Tibial nerve (tissue), 4 donors: ENCODE results near the gene FLNA. TPM values are rescaled to one million over a fixed set of nuclear protein-coding genes. Genes with fewer than 3 reads are reported as not detected.
"Not testable (repeated sequence)": the region's sequence is repeated elsewhere in the genome, so short reads cannot be mapped to it uniquely, and the experiment has no call there.

ENCODE experiments used
- DNase-seq, 2 donors: peaks; one replicate each; pipeline ENCODE4 v3.0.0-alpha.2; 2019; ENCODE audit warnings: low spot score in 2 of 2
- H3K27ac ChIP-seq, 4 donors: fragments of 200-600 bp; sonication (generic) in 3 of 4; one replicate each; pipeline ENCODE4 v1.5.1; 2017 to 2019; ENCODE audit warnings: mild to moderate bottlenecking in 1 of 4
- H3K27me3 ChIP-seq, 2 donors: fragments of 200-600 bp; sonication (generic) in 1 of 2; one replicate each; pipeline versions ENCODE4 v1.5.1 to v1.6.0; 2017 to 2019
- H3K36me3 ChIP-seq, 3 donors: fragments of 200-600 bp; sonication (generic); one replicate each; pipeline ENCODE4 v1.5.1; 2018 to 2019
- H3K4me1 ChIP-seq, 4 donors: fragments of 200-600 bp; sonication (generic) in 3 of 4; one replicate each; pipeline ENCODE4 v1.5.1; 2017 to 2019
- H3K4me3 ChIP-seq, 4 donors: fragments of 200-600 bp; sonication (generic) in 3 of 4; one replicate each; pipeline ENCODE4 v1.5.1; 2017 to 2019; ENCODE audit warnings: mild to moderate bottlenecking in 1 of 4, moderate library complexity in 1 of 4
- H3K9me3 ChIP-seq, 4 donors: fragments of 200-600 bp; sonication (generic) in 3 of 4; one replicate each; pipeline ENCODE4 v1.5.1; 2017 to 2019
- EP300 ChIP-seq, 2 donors: sonication (generic); formaldehyde crosslinking; IDR thresholded peaks; one replicate each; pipeline ENCODE4 v1.6.1; 2017; ENCODE audit warnings: antibody characterized with exemption in 2 of 2, mild to moderate bottlenecking in 1 of 2
- POLR2A ChIP-seq, 2 donors: fragments of 450-650 bp; IDR thresholded peaks; one replicate each; pipeline ENCODE4 v1.6.1; 2017; ENCODE audit warnings: antibody characterized with exemption in 2 of 2, mild to moderate bottlenecking in 2 of 2, moderate library complexity in 2 of 2
- WGBS, 2 donors: methylation state at CpG; one replicate each; pipeline ENCODE4 v1.1.5; 2018; 5-methylcytosine and 5-hydroxymethylcytosine counted together
- total RNA-seq, 4 donors: library from RNA; depleted of rRNA; stranded (reverse); fragments of >200 nt; gene quantifications; one replicate each; pipeline ENCODE4 v1.1.0, GENCODE V29; 2016
- TF ChIP-seq, protein P1 (sequence below), 5 experiments: fragments of 200-600 bp in 3 of 5; fragments of 450-650 bp in 2 of 5; sonication (generic) in 3 of 5; IDR thresholded peaks; one replicate each; pipeline ENCODE4 v1.5.1; 2016 to 2019; ENCODE audit warnings: antibody characterized with exemption in 5 of 5, mild to moderate bottlenecking in 3 of 5, moderate library complexity in 2 of 5

FLNA gene
- total RNA-seq, 4 donors from 2014 or later: 995 to 1,349 (median 1,139) TPM

DNA sequence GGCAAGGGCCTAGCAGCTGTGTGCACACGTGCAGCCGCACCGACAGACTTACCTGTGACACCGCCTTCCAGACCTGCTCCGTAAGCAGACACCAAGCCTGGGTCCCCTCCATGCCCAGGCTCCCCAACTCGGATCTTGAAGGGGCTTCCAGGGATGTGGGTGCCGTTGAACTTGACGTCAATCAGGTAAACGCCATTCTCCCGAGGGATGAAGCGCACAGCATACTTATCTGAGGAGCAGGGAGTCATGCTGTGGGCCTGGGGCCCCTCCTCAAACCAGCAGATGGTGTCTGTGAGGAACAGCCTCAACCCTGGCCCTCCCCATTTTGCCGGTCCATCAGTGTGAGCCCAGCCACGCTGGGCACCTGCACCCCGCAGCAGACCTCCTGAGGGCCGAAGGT lies 24.5 kb downstream of the FLNA start:
- 60 to 85% methylated on average over 4 to 14 of the region's 15 CpGs for WGBS, 2 donors
- no peak overlapping the region for H3K27ac ChIP-seq

DNA sequence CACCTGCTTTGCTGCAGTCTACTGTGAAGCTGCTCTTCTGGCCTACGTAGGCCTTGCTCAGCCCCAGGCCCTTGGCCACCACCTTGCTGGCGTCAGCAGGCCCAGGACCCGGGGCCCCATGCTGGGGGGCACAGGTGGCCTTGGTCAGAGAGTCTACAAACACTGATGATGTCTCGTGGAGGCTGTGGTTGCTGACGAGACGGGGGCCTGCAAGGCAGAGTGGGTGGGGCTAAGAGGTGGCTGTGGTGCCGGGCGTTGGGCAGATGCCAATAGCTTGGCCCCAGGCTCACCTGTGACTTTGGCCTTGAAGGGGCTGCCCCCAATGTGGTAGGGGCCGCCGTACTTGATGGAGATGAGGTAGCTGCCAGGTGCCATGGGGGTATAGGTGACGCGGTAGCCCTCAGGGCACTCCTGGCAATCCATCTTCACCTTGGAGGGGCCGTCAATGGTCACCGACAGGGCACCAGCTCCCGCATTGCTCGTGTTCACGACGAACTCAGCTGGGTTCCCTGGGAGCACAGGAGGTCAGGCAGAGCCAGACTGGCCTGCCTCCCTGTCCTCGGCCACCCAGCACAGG lies 25.0 kb downstream of the FLNA start:
- Histone ChIP-seq H3K36me3 (peaks cover 0 to 64% (median 5%) of the 10 kb centered on the region in 3 donors), H3K4me3 (no peak overlapping the region), H3K4me1 (no peaks in the 10 kb centered on the region), H3K27me3 (no peaks in the 10 kb centered on the region), H3K27ac (no peak overlapping the region), H3K9me3 (no peaks in the 10 kb centered on the region)
- DNase-seq: no peak
- WGBS, 2 donors: 77% methylated on average over 13 of the region's 19 CpGs; no CpG with 5 or more reads in 1 of the 2 donors
- TF ChIP-seq EP300 (IDR thresholded peaks at IDR 0.05) (no peak), POLR2A (IDR thresholded peaks at IDR 0.05) (no peak)

More for the DNA sequence above, 24.5 kb downstream of the FLNA start:
- H3K4me1 ChIP-seq: no peaks in the 10 kb centered on the region
- TF ChIP-seq, protein P1, sequence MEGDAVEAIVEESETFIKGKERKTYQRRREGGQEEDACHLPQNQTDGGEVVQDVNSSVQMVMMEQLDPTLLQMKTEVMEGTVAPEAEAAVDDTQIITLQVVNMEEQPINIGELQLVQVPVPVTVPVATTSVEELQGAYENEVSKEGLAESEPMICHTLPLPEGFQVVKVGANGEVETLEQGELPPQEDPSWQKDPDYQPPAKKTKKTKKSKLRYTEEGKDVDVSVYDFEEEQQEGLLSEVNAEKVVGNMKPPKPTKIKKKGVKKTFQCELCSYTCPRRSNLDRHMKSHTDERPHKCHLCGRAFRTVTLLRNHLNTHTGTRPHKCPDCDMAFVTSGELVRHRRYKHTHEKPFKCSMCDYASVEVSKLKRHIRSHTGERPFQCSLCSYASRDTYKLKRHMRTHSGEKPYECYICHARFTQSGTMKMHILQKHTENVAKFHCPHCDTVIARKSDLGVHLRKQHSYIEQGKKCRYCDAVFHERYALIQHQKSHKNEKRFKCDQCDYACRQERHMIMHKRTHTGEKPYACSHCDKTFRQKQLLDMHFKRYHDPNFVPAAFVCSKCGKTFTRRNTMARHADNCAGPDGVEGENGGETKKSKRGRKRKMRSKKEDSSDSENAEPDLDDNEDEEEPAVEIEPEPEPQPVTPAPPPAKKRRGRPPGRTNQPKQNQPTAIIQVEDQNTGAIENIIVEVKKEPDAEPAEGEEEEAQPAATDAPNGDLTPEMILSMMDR (IDR thresholded peaks at IDR 0.05): no peak
- no peak for TF ChIP-seq EP300 (IDR thresholded peaks at IDR 0.05)
- TF ChIP-seq POLR2A (IDR thresholded peaks at IDR 0.05): no peak
- no peaks in the 10 kb centered on the region for H3K9me3 ChIP-seq
- H3K27me3 ChIP-seq: no peaks in the 10 kb centered on the region
- no peak for DNase-seq
- H3K36me3 ChIP-seq: peaks cover 0 to 69% (median 5%) of the 10 kb centered on the region in 3 donors
- no peak overlapping the region for H3K4me3 ChIP-seq

DNA sequence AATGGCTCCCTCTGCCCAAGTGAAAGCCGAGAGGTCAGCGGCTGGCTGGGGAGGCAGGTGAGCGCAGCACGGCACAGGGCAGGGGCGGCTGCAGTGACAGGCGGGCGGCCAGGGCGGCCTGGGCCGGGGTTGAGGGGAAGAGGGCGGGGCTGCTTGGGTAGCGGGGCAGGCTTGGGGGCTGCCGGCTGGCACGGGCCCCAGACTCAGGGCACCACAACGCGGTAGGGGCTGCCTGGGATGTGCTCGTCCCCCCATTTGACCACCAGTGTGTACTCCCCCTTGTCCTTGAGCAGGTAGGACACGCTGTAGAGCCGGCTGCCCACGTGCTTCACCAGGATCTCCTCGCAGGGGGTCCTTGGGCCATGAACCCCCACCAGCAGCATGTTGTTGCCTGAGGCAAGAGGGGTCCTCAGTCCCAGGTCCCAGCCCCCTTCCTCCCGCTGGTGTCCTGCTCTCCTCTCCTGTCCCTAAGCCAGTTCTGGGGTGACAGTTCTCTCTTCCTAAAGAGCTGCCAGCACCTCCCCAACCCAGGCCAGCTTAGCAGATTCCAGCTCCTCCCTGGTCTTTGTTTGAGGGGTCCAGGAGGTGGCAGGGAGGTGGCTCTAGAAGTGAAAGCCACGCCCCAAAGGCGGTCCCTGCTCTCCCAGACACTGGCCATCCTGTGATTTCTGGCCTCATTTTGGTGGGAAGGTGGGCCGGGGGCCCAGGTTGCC lies 25.6 kb downstream of the FLNA start:
- Histone ChIP-seq H3K4me1 (no peaks in the 10 kb centered on the region), H3K4me3 (no peak overlapping the region), H3K27me3 (no peaks in the 10 kb centered on the region), H3K9me3 (no peaks in the 10 kb centered on the region), H3K36me3 (peaks cover 0 to 57% (median 5%) of the 10 kb centered on the region in 3 donors), H3K27ac (no peak overlapping the region)
- TF ChIP-seq, protein P1 (IDR thresholded peaks at IDR 0.05): no peak
- TF ChIP-seq EP300 (IDR thresholded peaks at IDR 0.05): no peak
- no peak for TF ChIP-seq POLR2A (IDR thresholded peaks at IDR 0.05)
- no peak for DNase-seq
- 91 to 96% methylated on average over 4 to 8 of the region's 24 CpGs for WGBS, 2 donors

DNA sequence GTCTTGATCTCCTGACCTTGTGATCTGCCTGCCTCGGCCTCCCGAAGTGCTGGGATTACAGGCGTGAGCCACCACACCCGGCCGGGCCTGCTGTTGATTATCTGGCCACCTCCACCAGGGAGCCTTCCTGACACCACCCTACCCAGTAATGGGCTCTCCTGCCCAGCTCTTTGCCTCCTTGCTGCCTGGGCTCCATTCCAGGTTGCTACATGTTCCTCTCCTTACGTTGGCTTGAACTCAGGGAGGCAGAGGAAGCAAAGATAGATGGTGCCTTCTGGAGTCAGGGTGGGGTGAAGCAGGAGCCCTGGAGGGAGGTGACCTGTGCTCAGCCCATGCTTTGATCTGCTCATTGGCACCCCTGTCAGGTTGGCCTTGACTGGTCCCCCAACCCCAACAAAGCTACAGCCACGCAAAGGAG lies 26.3 kb downstream of the FLNA start:
- no peaks in the 10 kb centered on the region for H3K27me3 ChIP-seq
- H3K4me3 ChIP-seq: no peak overlapping the region
- no peak overlapping the region for H3K27ac ChIP-seq
- peaks cover 0 to 51% (median 5%) of the 10 kb centered on the region in 3 donors for H3K36me3 ChIP-seq
- H3K9me3 ChIP-seq: no peaks in the 10 kb centered on the region
- no peak for TF ChIP-seq EP300 (IDR thresholded peaks at IDR 0.05)
- TF ChIP-seq, protein P1 (IDR thresholded peaks at IDR 0.05): no peak
- TF ChIP-seq POLR2A (IDR thresholded peaks at IDR 0.05): no peak
- H3K4me1 ChIP-seq: no peaks in the 10 kb centered on the region
- 53 to 86% methylated on average over 2 to 7 of the region's 7 CpGs for WGBS, 2 donors
- DNase-seq: no peak

DNA sequence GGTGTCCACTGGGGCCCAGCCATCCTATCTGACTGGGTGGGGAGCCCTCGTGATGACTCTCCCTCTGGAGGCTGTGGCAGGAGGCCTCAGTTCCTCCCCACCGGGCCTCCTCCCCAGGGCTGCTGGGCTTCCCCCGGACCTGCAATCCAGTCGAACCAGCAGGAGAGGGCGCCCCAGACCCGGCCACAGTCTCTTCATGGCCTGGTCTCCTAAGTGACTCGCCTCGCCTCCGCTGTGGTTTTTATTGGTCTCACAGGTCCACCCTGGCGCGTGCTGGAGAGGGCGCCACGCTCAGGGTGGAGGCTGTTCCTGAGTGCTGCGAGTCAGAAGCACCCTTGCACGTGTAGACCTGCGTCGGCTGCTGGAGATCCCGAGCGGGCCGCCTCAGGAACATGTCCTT lies 30.8 kb downstream of the FLNA start:
- not testable (repeated sequence) for H3K4me1 ChIP-seq, H3K9me3 ChIP-seq, H3K27ac ChIP-seq, H3K27me3 ChIP-seq, DNase-seq, H3K36me3 ChIP-seq, H3K4me3 ChIP-seq
- WGBS, 2 donors: no CpG with 5 or more reads among the region's 20 CpGs

DNA sequence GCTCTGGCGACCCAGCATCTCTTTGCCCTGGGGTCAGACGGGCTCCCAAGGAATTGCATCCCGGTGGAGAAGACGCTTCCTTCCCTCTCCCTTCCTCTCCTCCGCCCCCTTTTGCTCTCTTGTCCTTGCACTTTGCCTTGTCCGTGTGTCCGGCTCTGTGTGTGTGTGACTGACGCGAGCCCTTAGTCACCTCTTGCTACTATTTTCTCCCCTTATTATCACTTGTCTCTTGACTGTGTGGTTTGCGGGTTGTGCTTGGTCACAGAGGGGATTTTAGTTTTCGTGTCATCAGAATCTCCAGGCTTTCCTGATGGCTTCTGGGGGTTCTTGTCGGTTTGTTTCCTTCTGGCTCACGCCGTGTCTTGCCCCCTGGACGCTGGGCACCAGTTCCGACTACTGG lies 31.4 kb downstream of the FLNA start:
- H3K4me3 ChIP-seq, H3K4me1 ChIP-seq, H3K27ac ChIP-seq, H3K27me3 ChIP-seq, H3K36me3 ChIP-seq, DNase-seq, H3K9me3 ChIP-seq: not testable (repeated sequence)
- WGBS, 2 donors: no CpG with 5 or more reads among the region's 16 CpGs

DNA sequence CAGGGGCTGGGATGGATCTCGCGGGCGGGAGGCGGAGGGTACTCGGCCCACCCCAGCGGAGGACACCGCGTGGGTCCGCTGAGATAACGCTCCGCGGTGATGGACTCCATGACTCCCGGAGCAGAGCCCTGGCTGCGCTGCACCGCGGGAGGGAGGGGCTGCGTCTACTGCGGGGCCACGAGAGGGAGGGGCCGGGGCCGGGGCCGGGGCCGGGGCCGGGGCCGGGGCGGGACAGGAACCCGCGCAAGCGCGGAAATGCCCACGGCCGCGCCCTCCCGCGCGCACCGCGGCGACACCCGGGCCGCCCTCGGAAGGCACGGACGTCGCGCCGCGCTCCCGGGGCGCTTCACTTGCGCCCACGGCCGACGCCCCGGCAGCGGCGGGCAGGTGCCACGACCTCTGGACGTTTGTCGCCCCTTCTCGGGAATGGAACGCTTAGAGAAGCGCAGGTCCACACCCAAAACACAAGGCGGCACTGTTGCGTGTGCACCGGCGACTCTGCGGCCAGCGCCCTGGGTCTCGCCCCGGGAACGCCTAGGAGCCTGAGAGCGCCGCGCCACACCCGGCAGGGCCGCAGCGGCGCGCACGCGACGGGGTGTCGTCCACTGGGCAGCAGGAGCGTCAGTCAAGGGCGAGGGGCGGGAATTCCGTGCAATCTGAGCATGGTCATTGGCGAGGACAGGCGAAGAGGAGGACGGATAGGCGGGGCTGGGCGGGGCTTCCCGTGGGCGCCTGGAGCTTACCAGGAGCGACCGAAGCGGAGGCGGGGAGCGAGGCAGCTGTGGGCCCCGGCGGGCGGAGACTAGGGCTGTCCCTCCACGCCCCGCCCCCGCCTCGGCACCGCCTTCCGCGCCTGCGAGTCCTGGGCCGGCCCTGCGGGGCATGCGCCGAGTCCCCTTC lies 32.8 kb downstream of the FLNA start:
- H3K27ac ChIP-seq, H3K4me3 ChIP-seq, H3K36me3 ChIP-seq, H3K9me3 ChIP-seq, H3K4me1 ChIP-seq, DNase-seq, H3K27me3 ChIP-seq: not testable (repeated sequence)
- WGBS, 2 donors: no CpG with 5 or more reads among the region's 115 CpGs
